Neural progenitor cell (in vitro differentiated cells): ENCODE results near the gene CIAO3. TPM values are rescaled to one million over a fixed set of nuclear protein-coding genes. Genes with fewer than 3 reads are reported as not detected.

ENCODE experiments used
- DNase-seq: peaks from one replicate; pipeline ENCODE4 v3.0.0-alpha.2; 2016; ENCODE audit warnings: low spot score
- H2AFZ ChIP-seq: fragments of 200-600 bp; sonication (generic); replicated peaks from 2 replicates; pipeline ENCODE4 v1.6.1; 2016; ENCODE audit warnings: antibody characterized with exemption
- H3F3A ChIP-seq: fragments of 200-600 bp; sonication (generic); 2 replicates; pipeline ENCODE4 v1.6.1; 2016; ENCODE audit warnings: antibody characterized with exemption, low read depth
- H3K27ac ChIP-seq: fragments of 200-600 bp; sonication (generic); 2 replicates; pipeline ENCODE4 v1.5.1; 2016; ENCODE audit warnings: mild to moderate bottlenecking
- H3K27me3 ChIP-seq: fragments of 200-600 bp; sonication (generic); 2 replicates; pipeline ENCODE4 v1.6.1; 2016; ENCODE audit warnings: mild to moderate bottlenecking, moderate library complexity
- H3K36me3 ChIP-seq: fragments of 200-600 bp; sonication (generic); 2 replicates; pipeline ENCODE4 v1.5.1; 2016
- H3K4me1 ChIP-seq: fragments of 200-600 bp; sonication (generic); 2 replicates; pipeline ENCODE4 v1.6.1; 2016; ENCODE audit warnings: mixed run types
- H3K4me2 ChIP-seq: fragments of 200-600 bp; sonication (generic); 2 replicates; pipeline ENCODE4 v1.6.1; 2016
- H3K4me3 ChIP-seq: fragments of 200-600 bp; sonication (generic); 2 replicates; pipeline ENCODE4 v1.5.1; 2016
- H3K79me2 ChIP-seq: fragments of 200-600 bp; sonication (generic); 2 replicates; pipeline ENCODE4 v1.6.1; 2016; ENCODE audit warnings: low read depth
- H3K9ac ChIP-seq: fragments of 200-600 bp; sonication (generic); 2 replicates; pipeline ENCODE4 v1.6.1; 2016
- H3K9me3 ChIP-seq: fragments of 200-600 bp; sonication (generic); 2 replicates; pipeline ENCODE4 v1.5.1; 2016; ENCODE audit warnings: low read depth
- H4K20me1 ChIP-seq: fragments of 200-600 bp; sonication (generic); 2 replicates; pipeline ENCODE4 v1.6.1; 2016; ENCODE audit warnings: low read depth
- H3K27ac Mint-ChIP-seq: 3 replicates; pipeline ENCODE4 v1.8.0; 2021; ENCODE audit warnings: mixed read lengths
- H3K27me3 Mint-ChIP-seq: 2 replicates; pipeline ENCODE4 v1.8.0; 2022; ENCODE audit warnings: low read depth, mild to moderate bottlenecking, inconsistent platforms, moderate library complexity, mixed read lengths; ENCODE audit not compliant: insufficient read depth
- H3K36me3 Mint-ChIP-seq: 3 replicates; pipeline ENCODE4 v1.8.0; 2021; ENCODE audit warnings: mixed read lengths
- H3K4me1 Mint-ChIP-seq: 3 replicates; pipeline ENCODE4 v1.8.0; 2021; ENCODE audit warnings: mixed read lengths
- H3K4me3 Mint-ChIP-seq: 3 replicates; pipeline ENCODE4 v1.8.0; 2021; ENCODE audit warnings: mild to moderate bottlenecking, moderate library complexity, mixed read lengths
- H3K9me3 Mint-ChIP-seq: 3 replicates; pipeline ENCODE4 v1.8.0; 2020; ENCODE audit warnings: mixed read lengths
- EZH2 ChIP-seq: fragments of 200-600 bp; sonication (generic); IDR thresholded peaks from 2 replicates; pipeline ENCODE4 v1.6.1; 2017; ENCODE audit warnings: antibody characterized with exemption, mild to moderate bottlenecking, moderate library complexity
- EZH2phosphoT487 ChIP-seq: fragments of 200-600 bp; sonication (generic); IDR thresholded peaks from 2 replicates; pipeline ENCODE4 v1.6.1; 2017; ENCODE audit warnings: antibody characterized with exemption
- total RNA-seq: library from RNA; depleted of rRNA; stranded (reverse); fragments of >200 nt; gene quantifications from 2 replicates; pipeline ENCODE4 v1.2.3, GENCODE V29; 2015; ENCODE audit warnings: low replicate concordance
- TF ChIP-seq, protein P1 (sequence below): fragments of 200-600 bp; sonication (generic); IDR thresholded peaks from 2 replicates; pipeline ENCODE4 v1.5.1; 2017; ENCODE audit warnings: antibody characterized with exemption, mild to moderate bottlenecking

Gene CIAO3
- total RNA-seq, 1 donor from 2014 or later, result 20.5 TPM

DNA sequence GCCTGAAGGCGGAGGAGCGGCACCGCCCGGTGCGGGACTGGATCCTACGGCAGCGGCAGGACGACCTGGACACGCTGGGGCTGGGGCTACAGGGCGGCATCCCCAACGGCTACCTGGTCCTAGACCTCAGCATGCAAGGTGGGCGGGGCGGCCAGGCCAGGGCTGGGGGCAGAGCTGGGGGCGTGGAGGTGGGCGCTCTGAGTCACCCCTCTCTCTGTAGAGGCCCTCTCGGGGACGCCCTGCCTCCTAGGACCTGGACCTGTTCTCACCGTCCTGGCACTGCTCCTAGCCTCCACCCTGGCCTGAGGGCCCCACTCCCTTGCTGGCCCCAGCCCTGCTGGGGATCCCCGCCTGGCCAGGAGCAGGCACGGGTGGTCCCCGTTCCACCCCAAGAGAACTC, 27.6 kb upstream of the CIAO3 start:
- no peak overlapping the region for H2AFZ ChIP-seq
- no peak overlapping the region for H3K27ac Mint-ChIP-seq

DNA sequence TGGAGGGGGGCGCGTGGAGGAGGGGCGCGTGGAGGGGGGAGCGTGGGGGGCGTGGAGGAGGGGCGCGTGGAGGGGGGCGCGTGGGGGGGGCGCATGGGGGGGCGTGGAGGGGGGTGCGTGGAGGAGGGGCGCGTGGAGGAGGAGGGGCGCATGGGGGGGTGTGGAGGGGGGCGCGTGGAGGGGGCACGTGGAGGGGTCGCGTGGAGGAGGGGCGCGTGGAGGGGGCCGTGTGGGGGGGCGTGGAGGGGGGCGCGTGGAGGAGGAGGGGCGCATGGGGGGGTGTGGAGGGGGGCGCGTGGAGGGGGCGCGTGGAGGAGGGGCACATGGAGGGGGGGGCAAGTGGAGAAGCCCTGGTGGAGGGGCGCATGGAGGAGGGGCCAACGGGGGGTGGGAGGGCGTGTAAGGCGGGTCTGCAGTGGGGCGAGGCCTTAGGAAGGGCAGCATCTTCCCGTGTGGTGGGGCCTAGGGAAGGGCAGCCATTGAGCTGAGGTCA, 27.0 kb upstream of the CIAO3 start:
- H2AFZ ChIP-seq, result no peak overlapping the region
- no peak for DNase-seq
- Mint-ChIP-seq H3K36me3 (no peaks in the 10 kb centered on the region), H3K27me3 (peaks cover 4% of the 10 kb centered on the region), H3K9me3 (no peaks in the 10 kb centered on the region), H3K4me1 (peaks cover 4% of the 10 kb centered on the region), H3K4me3 (no peak overlapping the region), H3K27ac (no peak overlapping the region)
- no peak overlapping the region for H3K27ac ChIP-seq
- H3K36me3 ChIP-seq, result no peaks in the 10 kb centered on the region
- no peaks in the 10 kb centered on the region for H4K20me1 ChIP-seq
- no peaks in the 10 kb centered on the region for H3K9me3 ChIP-seq
- H3K4me3 ChIP-seq, result no peak overlapping the region
- H3K27me3 ChIP-seq, result no peaks in the 10 kb centered on the region
- TF ChIP-seq, protein P1, sequence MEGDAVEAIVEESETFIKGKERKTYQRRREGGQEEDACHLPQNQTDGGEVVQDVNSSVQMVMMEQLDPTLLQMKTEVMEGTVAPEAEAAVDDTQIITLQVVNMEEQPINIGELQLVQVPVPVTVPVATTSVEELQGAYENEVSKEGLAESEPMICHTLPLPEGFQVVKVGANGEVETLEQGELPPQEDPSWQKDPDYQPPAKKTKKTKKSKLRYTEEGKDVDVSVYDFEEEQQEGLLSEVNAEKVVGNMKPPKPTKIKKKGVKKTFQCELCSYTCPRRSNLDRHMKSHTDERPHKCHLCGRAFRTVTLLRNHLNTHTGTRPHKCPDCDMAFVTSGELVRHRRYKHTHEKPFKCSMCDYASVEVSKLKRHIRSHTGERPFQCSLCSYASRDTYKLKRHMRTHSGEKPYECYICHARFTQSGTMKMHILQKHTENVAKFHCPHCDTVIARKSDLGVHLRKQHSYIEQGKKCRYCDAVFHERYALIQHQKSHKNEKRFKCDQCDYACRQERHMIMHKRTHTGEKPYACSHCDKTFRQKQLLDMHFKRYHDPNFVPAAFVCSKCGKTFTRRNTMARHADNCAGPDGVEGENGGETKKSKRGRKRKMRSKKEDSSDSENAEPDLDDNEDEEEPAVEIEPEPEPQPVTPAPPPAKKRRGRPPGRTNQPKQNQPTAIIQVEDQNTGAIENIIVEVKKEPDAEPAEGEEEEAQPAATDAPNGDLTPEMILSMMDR, result no peak
- no peak for TF ChIP-seq EZH2
- no peak for TF ChIP-seq EZH2phosphoT487
- H3K79me2 ChIP-seq, result no peaks in the 10 kb centered on the region
- H3K9ac ChIP-seq, result no peak overlapping the region
- H3K4me1 ChIP-seq, result no peaks in the 10 kb centered on the region
- no peaks in the 10 kb centered on the region for H3F3A ChIP-seq
- no peak overlapping the region for H3K4me2 ChIP-seq

More for the DNA sequence above, 27.6 kb upstream of the CIAO3 start:
- Histone ChIP-seq H4K20me1 (no peaks in the 10 kb centered on the region), H3K4me1 (no peaks in the 10 kb centered on the region), H3K27ac (no peak overlapping the region), H3K79me2 (no peaks in the 10 kb centered on the region), H3K27me3 (no peaks in the 10 kb centered on the region), H3K4me3 (no peak overlapping the region), H3K36me3 (no peaks in the 10 kb centered on the region), H3K9me3 (no peaks in the 10 kb centered on the region), H3K9ac (no peak overlapping the region), H3F3A (no peaks in the 10 kb centered on the region), H3K4me2 (no peak overlapping the region)
- H3K4me3 Mint-ChIP-seq, result no peak overlapping the region
- H3K36me3 Mint-ChIP-seq, result no peaks in the 10 kb centered on the region
- H3K9me3 Mint-ChIP-seq, result no peaks in the 10 kb centered on the region
- H3K27me3 Mint-ChIP-seq, result peaks cover 4% of the 10 kb centered on the region
- DNase-seq, result no peak
- H3K4me1 Mint-ChIP-seq, result peaks cover 4% of the 10 kb centered on the region
- no peak for TF ChIP-seq EZH2phosphoT487
- TF ChIP-seq, protein P1, result no peak
- no peak for TF ChIP-seq EZH2

- Histone ChIP-seq H2AFZ (no peak overlapping the region), H3K27ac (no peak overlapping the region), H3K4me2 (no peak overlapping the region), H4K20me1 (no peaks in the 10 kb centered on the region), H3F3A (no peaks in the 10 kb centered on the region), H3K9me3 (no peaks in the 10 kb centered on the region), H3K9ac (no peak overlapping the region), H3K36me3 (no peaks in the 10 kb centered on the region), H3K79me2 (no peaks in the 10 kb centered on the region), H3K27me3 (no peaks in the 10 kb centered on the region), H3K4me1 (peaks cover 3% of the 10 kb centered on the region), H3K4me3 (no peak overlapping the region)
- Mint-ChIP-seq H3K27me3 (peaks cover 6% of the 10 kb centered on the region), H3K9me3 (no peaks in the 10 kb centered on the region), H3K4me3 (no peak overlapping the region), H3K27ac (no peak overlapping the region), H3K4me1 (peaks cover 4% of the 10 kb centered on the region), H3K36me3 (no peaks in the 10 kb centered on the region)
- TF ChIP-seq, protein P1, result no peak
- TF ChIP-seq EZH2phosphoT487, result no peak
- TF ChIP-seq EZH2, result no peak
- DNase-seq, result no peak
Measured at GRCh38 chr16:766820-767640, 26.2 kb upstream of the CIAO3 start.
